ENCODE data around the gene FLNB.

DNA sequence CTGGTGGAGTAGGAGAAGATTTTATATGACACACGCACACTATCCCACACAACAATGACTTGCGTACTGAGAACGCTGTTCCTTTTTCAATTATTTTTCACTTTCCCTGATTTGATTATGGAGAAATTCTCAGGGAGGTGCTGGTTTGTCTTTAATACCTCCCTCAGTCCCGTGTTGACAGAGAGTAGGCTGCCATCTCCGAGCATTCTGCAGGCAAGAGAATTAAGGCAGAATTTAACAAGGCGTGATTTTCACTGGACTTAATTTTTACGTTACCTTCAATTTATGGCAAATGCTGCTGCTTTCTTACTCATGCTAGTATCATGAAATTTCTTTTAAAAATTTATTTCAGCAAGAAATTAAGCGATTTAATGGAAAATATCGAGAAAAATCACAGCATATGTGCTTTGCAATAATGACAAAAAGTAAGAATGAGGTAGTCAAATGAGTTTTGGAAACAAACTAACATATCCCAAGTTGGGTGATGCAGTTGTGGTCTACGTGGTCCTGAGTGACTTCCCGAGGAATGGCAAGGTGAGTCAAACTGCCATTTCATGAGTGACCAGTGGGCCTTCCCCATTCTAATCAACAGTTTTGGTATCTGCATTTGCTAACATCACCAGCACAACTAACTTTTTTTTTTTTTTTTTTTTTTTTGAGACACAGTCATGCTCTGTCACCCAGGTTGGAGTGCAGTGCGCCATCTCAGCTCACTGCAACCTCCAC, 185.6 kb downstream of the FLNB start:
- TF ChIP-seq, protein P1, sequence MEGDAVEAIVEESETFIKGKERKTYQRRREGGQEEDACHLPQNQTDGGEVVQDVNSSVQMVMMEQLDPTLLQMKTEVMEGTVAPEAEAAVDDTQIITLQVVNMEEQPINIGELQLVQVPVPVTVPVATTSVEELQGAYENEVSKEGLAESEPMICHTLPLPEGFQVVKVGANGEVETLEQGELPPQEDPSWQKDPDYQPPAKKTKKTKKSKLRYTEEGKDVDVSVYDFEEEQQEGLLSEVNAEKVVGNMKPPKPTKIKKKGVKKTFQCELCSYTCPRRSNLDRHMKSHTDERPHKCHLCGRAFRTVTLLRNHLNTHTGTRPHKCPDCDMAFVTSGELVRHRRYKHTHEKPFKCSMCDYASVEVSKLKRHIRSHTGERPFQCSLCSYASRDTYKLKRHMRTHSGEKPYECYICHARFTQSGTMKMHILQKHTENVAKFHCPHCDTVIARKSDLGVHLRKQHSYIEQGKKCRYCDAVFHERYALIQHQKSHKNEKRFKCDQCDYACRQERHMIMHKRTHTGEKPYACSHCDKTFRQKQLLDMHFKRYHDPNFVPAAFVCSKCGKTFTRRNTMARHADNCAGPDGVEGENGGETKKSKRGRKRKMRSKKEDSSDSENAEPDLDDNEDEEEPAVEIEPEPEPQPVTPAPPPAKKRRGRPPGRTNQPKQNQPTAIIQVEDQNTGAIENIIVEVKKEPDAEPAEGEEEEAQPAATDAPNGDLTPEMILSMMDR (IDR thresholded peaks at IDR 0.05) = no peak
- TF ChIP-seq POLR2AphosphoS5 (IDR thresholded peaks at IDR 0.05) = no peak

Data from prostate gland (tissue), 2 donors.